Cardiac septum (tissue), 1 donor: ENCODE measurements around the gene CD7. TPM values are rescaled to one million over a fixed set of nuclear protein-coding genes. Genes with fewer than 3 reads are reported as not detected.
A peak's percentile ranks its signal among the peaks of the same experiment; 100 is the strongest.

Experiments used
- DNase-seq: peaks from one replicate; pipeline ENCODE4 v3.0.0-alpha.2; 2020; ENCODE audit warnings: low spot score
- intact Hi-C: fragments of 100-400 bp; cut with DNase I; formaldehyde crosslinking; loops from one replicate; pipeline ENCODE4 v1.14.0; 2022
- total RNA-seq: library from RNA; stranded (reverse); fragmentation: NEBNext Ultra II Directional; extraction: Animal tissue kit (Norgen Biotek cat#: 25700); gene quantifications from one replicate; pipeline ENCODE4 v1.2.1, GENCODE V29; 2021
- donor health status: DM: no; HTN: no; CAD: no.

Gene CD7
- total RNA-seq, 1 donor from 2014 or later: 0.62 TPM

- DNase-seq: no peak
- intact Hi-C loops: loop anchor here (5.0 kb wide), 1 partner anchor 33 kb away; no protein-coding TSS in a partner anchor
These were observed 46.8 kb downstream of the CD7 start for GRCh38 chr17:82270651-82271050.

GRCh38 chr17:82269882-82270500 lies 47.4 kb downstream of the CD7 start:
- no peak for DNase-seq
- intact Hi-C loops: loop anchor here (5.0 kb wide), 1 partner anchor 33 kb away; no protein-coding TSS in a partner anchor

GRCh38 chr17:82269138-82269881 lies 48.1 kb downstream of the CD7 start:
- intact Hi-C loops: no loop called here
- DNase-seq: no peak

- peak; percentile 94 for DNase-seq
- intact Hi-C loops: no loop called here
These were observed 49.6 kb downstream of the CD7 start for GRCh38 chr17:82267575-82268379.

GRCh38 chr17:82266142-82266541 lies 51.3 kb downstream of the CD7 start:
- intact Hi-C loops: loop anchor here (1.0 kb wide), 1 partner anchor 9 kb away; no protein-coding TSS in a partner anchor
- no peak for DNase-seq

Other genes with a start within 250 kb of the CD7 start
- gene FASN, start 219.4 kb downstream of the CD7 start, total RNA-seq: 22.9 TPM
- 10.6 TPM for gene CCDC57, start 104.8 kb downstream of the CD7 start, total RNA-seq
- gene SLC16A3, start 88.6 kb downstream of the CD7 start, total RNA-seq: 20.7 TPM
- 80.9 TPM for gene CSNK1D, start 43.9 kb downstream of the CD7 start, total RNA-seq
- gene SECTM1, start 16.2 kb upstream of the CD7 start, total RNA-seq: 2.0 TPM
- not detected for gene TEX19, start 41.6 kb upstream of the CD7 start, total RNA-seq
- 0.51 TPM for gene UTS2R, start 54.2 kb upstream of the CD7 start, total RNA-seq
- gene HEXD, start 100.7 kb upstream of the CD7 start, total RNA-seq: 14.3 TPM
- 31.3 TPM for gene OGFOD3, start 101.0 kb upstream of the CD7 start, total RNA-seq
- 37.4 TPM for gene CYBC1, start 133.1 kb upstream of the CD7 start, total RNA-seq
- 49.8 TPM for gene NARF, start 141.1 kb upstream of the CD7 start, total RNA-seq
- 40.2 TPM for gene FOXK2, start 202.1 kb upstream of the CD7 start, total RNA-seq